Activated naive CD8-positive, alpha-beta T cell treated with anti-CD3 and anti-CD28 coated beads, Interleukin-2, amount 50 U/mL, for 24 hours (primary cell): Measurements from ENCODE around the gene AQP7.
"Not testable (repeated sequence)": the region's sequence is repeated elsewhere in the genome, so short reads cannot be mapped to it uniquely, and the experiment has no call there.

Experiments
- ATAC-seq: fragments of 150-1000 bp; cut with Tn5 transposase; one replicate; pipeline ENCODE4 v1.10.0; 2021
- DNase-seq: peaks from one replicate; pipeline ENCODE4 v3.0.0; 2021
- H3K27ac Mint-ChIP-seq: one replicate; pipeline ENCODE4 v1.8.0; 2021; ENCODE audit warnings: mild to moderate bottlenecking, mixed read lengths
- H3K27me3 Mint-ChIP-seq: one replicate; pipeline ENCODE4 v1.8.0; 2021; ENCODE audit warnings: mixed read lengths
- H3K36me3 Mint-ChIP-seq: one replicate; pipeline ENCODE4 v1.8.0; 2021; ENCODE audit warnings: low read depth, mixed read lengths
- H3K4me1 Mint-ChIP-seq: one replicate; pipeline ENCODE4 v1.8.0; 2021; ENCODE audit warnings: mixed read lengths
- H3K4me3 Mint-ChIP-seq: one replicate; pipeline ENCODE4 v1.8.0; 2021; ENCODE audit warnings: mild to moderate bottlenecking, moderate library complexity, mixed read lengths
- H3K9me3 Mint-ChIP-seq: one replicate; pipeline ENCODE4 v1.8.0; 2021; ENCODE audit warnings: mixed read lengths

The AQP7 gene

GRCh38 chr9:33438926-33439680 is 36.7 kb upstream of the AQP7 start:
- no peak for DNase-seq
- ATAC-seq, result no peak
- Mint-ChIP-seq H3K9me3 (no peaks in the 10 kb centered on the region), H3K36me3 (no peaks in the 10 kb centered on the region), H3K27me3 (no peaks in the 10 kb centered on the region), H3K4me1 (peaks cover 3% of the 10 kb centered on the region), H3K4me3 (no peak overlapping the region), H3K27ac (no peak overlapping the region)

- Mint-ChIP-seq H3K4me3 (no peak overlapping the region), H3K9me3 (no peaks in the 10 kb centered on the region), H3K27ac (no peak overlapping the region), H3K27me3 (no peaks in the 10 kb centered on the region), H3K36me3 (no peaks in the 10 kb centered on the region), H3K4me1 (peaks cover 3% of the 10 kb centered on the region)
- DNase-seq, result no peak
- no peak for ATAC-seq
Measured at GRCh38 chr9:33437898-33438297, 35.5 kb upstream of the AQP7 start.

DNA sequence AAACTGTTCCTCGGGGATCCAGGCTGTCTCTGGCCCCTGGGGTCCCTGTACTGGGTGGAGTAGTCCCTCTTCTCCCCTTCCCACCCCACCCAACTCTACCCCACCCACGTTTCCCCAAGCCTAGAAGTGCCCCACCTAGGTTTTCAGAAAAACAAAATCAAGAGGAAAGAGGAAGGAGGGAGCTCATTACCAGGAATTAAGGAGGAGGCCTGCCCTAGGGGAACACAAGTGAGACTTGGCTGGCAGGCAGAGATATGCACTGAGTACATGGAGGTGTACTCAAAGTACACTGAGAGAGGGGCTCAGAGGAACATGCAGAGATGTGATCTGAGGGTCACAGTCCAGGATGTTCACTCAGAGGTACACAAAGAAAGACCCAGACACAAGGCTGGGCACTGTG is 34.8 kb upstream of the AQP7 start:
- Mint-ChIP-seq H3K27me3 (no peaks in the 10 kb centered on the region), H3K4me3 (no peak overlapping the region), H3K27ac (no peak overlapping the region), H3K9me3 (no peaks in the 10 kb centered on the region), H3K36me3 (no peaks in the 10 kb centered on the region), H3K4me1 (peaks cover 3% of the 10 kb centered on the region)
- ATAC-seq (no peak), DNase-seq (no peak)

- Mint-ChIP-seq H3K27me3 (no peaks in the 10 kb centered on the region), H3K9me3 (no peaks in the 10 kb centered on the region), H3K36me3 (no peaks in the 10 kb centered on the region), H3K4me1 (peaks cover 5% of the 10 kb centered on the region), H3K27ac (no peak overlapping the region), H3K4me3 (no peak overlapping the region)
- DNase-seq (no peak), ATAC-seq (no peak)
Measured at GRCh38 chr9:33436445-33436844, 34.1 kb upstream of the AQP7 start.

DNA sequence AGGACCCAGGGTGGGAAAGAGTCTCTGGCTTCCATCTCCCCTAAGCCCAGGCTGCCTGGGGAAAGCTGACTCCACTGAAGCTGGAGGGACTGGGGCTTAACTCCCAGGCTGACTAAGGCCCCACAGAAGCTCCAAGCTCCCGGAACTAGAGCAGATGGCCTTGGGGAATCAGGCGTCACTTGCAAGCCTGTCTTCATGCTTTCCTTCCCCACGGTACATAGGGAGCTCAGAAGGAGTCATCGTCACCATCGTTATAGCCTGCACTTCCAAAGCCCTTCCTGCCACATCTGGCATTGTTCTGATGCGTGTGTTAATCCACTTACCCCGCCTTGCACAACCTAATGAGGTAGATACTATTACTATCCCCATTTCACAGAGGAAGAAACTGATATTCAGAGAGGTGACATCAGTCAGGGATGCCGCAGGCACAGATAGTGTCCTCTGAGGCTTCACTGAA is 33.5 kb upstream of the AQP7 start:
- ATAC-seq (no peak), DNase-seq (no peak)
- no peaks in the 10 kb centered on the region for H3K9me3 Mint-ChIP-seq
- no peaks in the 10 kb centered on the region for H3K27me3 Mint-ChIP-seq
- H3K27ac Mint-ChIP-seq, result no peak overlapping the region
- no peak overlapping the region for H3K4me3 Mint-ChIP-seq
- no peaks in the 10 kb centered on the region for H3K36me3 Mint-ChIP-seq
- H3K4me1 Mint-ChIP-seq, result peaks cover 7% of the 10 kb centered on the region

DNA sequence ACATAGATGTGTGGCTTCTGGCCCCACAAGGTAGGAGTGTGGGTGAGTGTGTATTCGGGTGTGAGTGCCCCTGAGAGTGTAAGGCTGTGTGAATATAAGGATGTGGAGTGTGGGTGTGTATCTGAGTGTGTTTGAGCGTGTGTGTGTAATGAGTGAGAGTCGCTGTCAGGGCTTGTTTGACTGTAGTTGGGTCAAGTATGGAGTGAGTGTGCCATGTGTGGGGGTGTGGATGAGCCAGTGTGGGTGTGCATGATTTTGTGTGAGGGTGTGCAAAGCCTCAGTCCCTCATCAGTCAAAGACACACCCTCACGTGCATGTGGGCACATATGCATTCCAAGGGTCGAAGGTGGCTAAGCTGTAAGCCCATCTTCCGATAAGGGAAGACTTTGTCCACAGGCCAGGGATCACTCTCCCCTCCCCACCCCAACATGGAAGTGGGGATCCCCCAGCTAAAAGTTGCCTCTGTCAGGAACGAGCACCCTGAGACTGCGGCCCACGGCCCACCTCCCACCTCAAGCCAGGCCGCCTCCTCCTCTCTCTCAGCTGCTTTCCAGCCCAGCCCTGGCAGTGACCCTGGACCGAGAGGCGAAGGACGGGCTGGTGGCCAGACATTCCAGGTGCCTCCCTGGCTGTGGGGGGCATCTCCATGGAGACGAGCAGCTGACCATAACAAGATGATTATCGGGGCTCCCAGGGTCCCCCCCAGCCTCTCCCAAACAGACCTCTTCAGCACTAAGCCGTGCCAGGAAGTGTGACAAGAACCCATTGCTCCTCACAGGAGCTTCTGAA is 32.1 kb upstream of the AQP7 start:
- Mint-ChIP-seq H3K4me3 (no peak overlapping the region), H3K36me3 (no peaks in the 10 kb centered on the region), H3K4me1 (peaks cover 7% of the 10 kb centered on the region), H3K27me3 (no peaks in the 10 kb centered on the region), H3K9me3 (no peaks in the 10 kb centered on the region), H3K27ac (no peak overlapping the region)
- ATAC-seq, result no peak
- no peak for DNase-seq

GRCh38 chr9:33433871-33434270 is 31.5 kb upstream of the AQP7 start:
- ATAC-seq, result no peak
- no peak overlapping the region for H3K27ac Mint-ChIP-seq
- no peak overlapping the region for H3K4me3 Mint-ChIP-seq
- no peaks in the 10 kb centered on the region for H3K9me3 Mint-ChIP-seq
- H3K4me1 Mint-ChIP-seq, result peaks cover 7% of the 10 kb centered on the region
- no peaks in the 10 kb centered on the region for H3K27me3 Mint-ChIP-seq
- DNase-seq, result no peak
- H3K36me3 Mint-ChIP-seq, result no peaks in the 10 kb centered on the region

DNA sequence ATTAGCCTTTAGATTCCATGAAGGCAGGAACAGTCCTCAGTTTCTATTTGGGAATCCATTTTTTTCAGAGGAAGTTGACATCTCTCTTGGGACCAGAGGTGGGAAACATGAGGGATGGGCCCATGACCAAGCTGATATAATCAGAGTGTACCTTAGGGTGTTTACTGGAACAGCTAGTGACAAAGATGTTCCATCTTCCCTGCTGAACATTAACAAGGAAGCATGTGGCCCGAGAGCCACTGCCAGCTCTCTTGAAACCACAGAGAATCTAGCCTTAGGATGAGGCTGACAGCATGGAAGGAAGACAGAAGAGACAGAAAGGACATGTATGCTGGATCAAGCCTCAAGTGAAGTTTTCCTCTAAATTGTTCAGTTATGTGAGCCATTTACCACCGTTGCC is 29.1 kb upstream of the AQP7 start:
- DNase-seq (no peak), ATAC-seq (no peak)
- Mint-ChIP-seq H3K4me3 (no peak overlapping the region), H3K27me3 (no peaks in the 10 kb centered on the region), H3K36me3 (no peaks in the 10 kb centered on the region), H3K27ac (peak overlapping the region; percentile 40), H3K4me1 (peaks cover 3% of the 10 kb centered on the region), H3K9me3 (no peaks in the 10 kb centered on the region)

GRCh38 chr9:33430942-33431341 is 28.6 kb upstream of the AQP7 start:
- Mint-ChIP-seq H3K4me3 (no peak overlapping the region), H3K9me3 (no peaks in the 10 kb centered on the region), H3K4me1 (peaks cover 3% of the 10 kb centered on the region), H3K36me3 (no peaks in the 10 kb centered on the region), H3K27ac (no peak overlapping the region), H3K27me3 (no peaks in the 10 kb centered on the region)
- no peak for DNase-seq
- peak; percentile 14 for ATAC-seq

DNA sequence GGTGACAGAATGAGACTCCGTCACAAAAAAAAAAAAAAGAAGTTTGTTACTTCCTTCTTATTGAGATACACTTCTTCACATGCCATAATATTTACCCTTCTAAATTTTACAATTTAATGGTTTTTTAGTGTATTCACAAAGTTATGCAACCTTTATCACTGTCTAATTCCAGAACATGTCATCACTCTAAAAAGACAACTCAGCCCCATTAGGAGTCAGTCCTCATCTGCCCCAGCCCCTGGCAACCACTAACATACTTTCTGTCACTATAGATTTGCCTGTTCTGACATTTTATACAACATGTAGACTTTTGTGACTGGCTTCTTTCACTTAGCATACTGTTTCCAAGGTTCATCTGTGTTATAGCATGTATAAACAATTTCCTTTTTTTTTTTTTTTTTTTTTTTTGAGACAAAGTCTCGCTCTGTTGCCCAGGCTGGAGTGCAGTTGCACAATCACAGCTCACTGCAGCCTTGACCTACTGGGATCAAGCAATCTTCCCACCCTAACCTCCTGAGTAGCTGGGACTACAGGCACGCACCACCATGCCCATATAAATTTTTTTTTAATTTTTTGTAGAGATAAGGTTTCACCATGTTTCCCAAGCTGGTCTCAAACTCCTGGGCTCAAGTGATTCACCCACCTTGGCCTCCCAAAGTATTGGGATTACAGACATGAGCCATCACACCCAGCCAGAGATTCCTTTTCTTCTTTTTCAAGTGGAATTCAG is 27.1 kb upstream of the AQP7 start:
- ATAC-seq (no peak), DNase-seq (no peak)
- H3K4me3 Mint-ChIP-seq, result no peak overlapping the region
- H3K9me3 Mint-ChIP-seq, result no peaks in the 10 kb centered on the region
- peaks cover 3% of the 10 kb centered on the region for H3K4me1 Mint-ChIP-seq
- H3K36me3 Mint-ChIP-seq, result no peaks in the 10 kb centered on the region
- H3K27ac Mint-ChIP-seq, result no peak overlapping the region
- no peaks in the 10 kb centered on the region for H3K27me3 Mint-ChIP-seq

GRCh38 chr9:33426843-33427293 is 24.5 kb upstream of the AQP7 start:
- Mint-ChIP-seq H3K4me3 (no peak overlapping the region), H3K36me3 (no peaks in the 10 kb centered on the region), H3K27me3 (no peaks in the 10 kb centered on the region), H3K4me1 (peaks cover 3% of the 10 kb centered on the region), H3K9me3 (no peaks in the 10 kb centered on the region), H3K27ac (no peak overlapping the region)
- DNase-seq, result no peak
- ATAC-seq, result peak; percentile 62

GRCh38 chr9:33425128-33425533 is 22.8 kb upstream of the AQP7 start:
- no peaks in the 10 kb centered on the region for H3K36me3 Mint-ChIP-seq
- H3K4me1 Mint-ChIP-seq, result no peaks in the 10 kb centered on the region
- no peak overlapping the region for H3K27ac Mint-ChIP-seq
- H3K9me3 Mint-ChIP-seq, result no peaks in the 10 kb centered on the region
- no peaks in the 10 kb centered on the region for H3K27me3 Mint-ChIP-seq
- DNase-seq (no peak), ATAC-seq (no peak)
- H3K4me3 Mint-ChIP-seq, result no peak overlapping the region

DNA sequence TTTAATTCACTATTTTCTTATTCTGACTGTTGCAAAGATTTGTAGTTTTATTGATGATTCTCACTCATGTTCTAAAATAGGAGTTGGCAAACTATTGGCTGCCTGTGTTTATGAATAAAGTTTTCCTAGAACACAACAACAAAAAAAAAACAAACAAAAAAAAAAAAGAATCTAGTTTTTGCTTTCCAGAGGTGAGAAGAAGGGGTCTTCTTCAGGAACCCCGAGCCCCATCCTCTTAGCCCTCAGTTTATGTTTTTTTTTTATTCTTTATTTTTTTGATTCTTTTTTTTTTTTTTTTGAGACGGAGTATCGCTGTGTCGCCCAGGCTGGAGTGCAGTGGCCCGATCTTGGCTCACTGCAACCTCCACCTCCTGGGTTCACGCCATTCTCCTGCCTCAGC is 22.1 kb upstream of the AQP7 start:
- not testable (repeated sequence) for H3K4me1 Mint-ChIP-seq, ATAC-seq, H3K27me3 Mint-ChIP-seq, H3K36me3 Mint-ChIP-seq, H3K4me3 Mint-ChIP-seq, H3K9me3 Mint-ChIP-seq, DNase-seq, H3K27ac Mint-ChIP-seq

- H3K4me1 Mint-ChIP-seq, H3K27ac Mint-ChIP-seq, H3K4me3 Mint-ChIP-seq, ATAC-seq, H3K27me3 Mint-ChIP-seq, H3K9me3 Mint-ChIP-seq, H3K36me3 Mint-ChIP-seq, DNase-seq: not testable (repeated sequence)
Measured at GRCh38 chr9:33424043-33424442, 21.7 kb upstream of the AQP7 start.
